ENCODE measurements around the gene CD79A.

CD79A gene

GRCh38 chr19:41898235-41898634, 21.2 kb downstream of the CD79A start:
- DNase-seq (ENCODE audit: low read depth in 1 of 2, low spot score in 1 of 2): no peak
- Histone ChIP-seq H3K27me3 (ENCODE audit: insufficient read depth, poor library complexity, severe bottlenecking) (no peaks in the 10 kb centered on the region), H3K27ac (replicated peaks) (no peak overlapping the region), H3K4me3 (replicated peaks; ENCODE audit: insufficient read depth, low read length) (no peak overlapping the region)
- TF ChIP-seq REST (IDR thresholded peaks at IDR 0.05; ENCODE audit: insufficient replicate concordance, low read depth) (no peak), GABPA (IDR thresholded peaks at IDR 0.05; ENCODE audit: low read depth) (no peak), CTCF (IDR thresholded peaks at IDR 0.05; ENCODE audit: insufficient read depth, low read length) (no peak), SPI1 (IDR thresholded peaks at IDR 0.05; ENCODE audit: borderline replicate concordance, low read depth) (no peak), POLR2AphosphoS5 (IDR thresholded peaks at IDR 0.05; ENCODE audit: low read depth) (no peak)

- Histone ChIP-seq H3K27ac (replicated peaks) (no peak overlapping the region), H3K27me3 (ENCODE audit: insufficient read depth, poor library complexity, severe bottlenecking) (no peaks in the 10 kb centered on the region), H3K4me3 (replicated peaks; ENCODE audit: insufficient read depth, low read length) (no peak overlapping the region)
- TF ChIP-seq REST (IDR thresholded peaks at IDR 0.05; ENCODE audit: insufficient replicate concordance, low read depth) (no peak), POLR2AphosphoS5 (IDR thresholded peaks at IDR 0.05; ENCODE audit: low read depth) (no peak; the same call in 1 of the 2 replicates), SPI1 (IDR thresholded peaks at IDR 0.05; ENCODE audit: borderline replicate concordance, low read depth) (no peak), CTCF (IDR thresholded peaks at IDR 0.05; ENCODE audit: insufficient read depth, low read length) (no peak), GABPA (IDR thresholded peaks at IDR 0.05; ENCODE audit: low read depth) (no peak)
- DNase-seq (ENCODE audit: low read depth in 1 of 2, low spot score in 1 of 2): no peak
Observed at GRCh38 chr19:41901707-41902360, 24.8 kb downstream of the CD79A start.

GRCh38 chr19:41902594-41902993, 25.5 kb downstream of the CD79A start:
- no peak overlapping the region for H3K27ac ChIP-seq (replicated peaks)
- H3K27me3 ChIP-seq (ENCODE audit: insufficient read depth, poor library complexity, severe bottlenecking): no peaks in the 10 kb centered on the region
- H3K4me3 ChIP-seq (replicated peaks; ENCODE audit: insufficient read depth, low read length): no peak overlapping the region
- no peak for TF ChIP-seq CTCF (IDR thresholded peaks at IDR 0.05; ENCODE audit: insufficient read depth, low read length)
- TF ChIP-seq GABPA (IDR thresholded peaks at IDR 0.05; ENCODE audit: low read depth): no peak
- DNase-seq (ENCODE audit: low read depth in 1 of 2, low spot score in 1 of 2): no peak

Data from HL-60 (cell line).